Endothelial cell of umbilical vein (primary cell): ENCODE results near the gene NDUFAF8. TPM values are rescaled to one million over a fixed set of nuclear protein-coding genes. Genes with fewer than 3 reads are reported as not detected.

ENCODE experiments used
- BruUV-seq: library from RNA; stranded (reverse); fragments of 400-500 nt; replicated peaks from 2 replicates; lab custom pipeline; 2021; lab: Mats Ljungman, UMichigan
- CTCF ChIA-PET: fragments of 300-600, 350-600 bp; sonication (Branson Sonifier 250); formaldehyde crosslinking; loops from one replicate; lab custom pipeline; 2021; ENCODE audit warnings: antibody characterized with exemption, inconsistent platforms; lab: Charles Lee
- POLR2A ChIA-PET: fragments of 300-600, 350-600 bp; sonication (Branson Sonifier 250); formaldehyde crosslinking; loops from one replicate; lab custom pipeline; 2021; ENCODE audit warnings: antibody characterized with exemption, inconsistent platforms; lab: Charles Lee
- DNase-seq: peaks from one replicate; pipeline ENCODE4 v3.0.0-alpha.2; 2011; ENCODE audit warnings: low read depth, low spot score
- FAIRE-seq: peaks from 2 replicates; lab custom pipeline; 2011; peaks lifted over from hg19 to GRCh38; lab: Jason Lieb, UNC
- H2AFZ ChIP-seq: 2 replicates; pipeline ENCODE4 v1.6.0; 2012; ENCODE audit warnings: low read depth, low read length, control low read depth, inconsistent platforms
- H3K27ac ChIP-seq: 2 replicates; pipeline ENCODE4 v1.5.1; 2011; ENCODE audit warnings: low read depth, mild to moderate bottlenecking, control low read depth, low read length, moderate library complexity; ENCODE audit not compliant: insufficient read depth
- H3K27me3 ChIP-seq, 2 experiments: 2 replicates each; pipeline versions ENCODE4 v1.6.0 to v1.6.1; 2011; ENCODE audit warnings: low read length in 2 of 2, mixed read lengths in 1 of 2; ENCODE audit not compliant: control insufficient read depth in 2 of 2, insufficient read depth in 2 of 2
- H3K36me3 ChIP-seq, 2 experiments: 2 replicates in 1 of 2; 3 replicates in 1 of 2; pipeline ENCODE4 v1.5.1; 2011; ENCODE audit warnings: low read length in 2 of 2, mild to moderate bottlenecking in 1 of 2, moderate library complexity in 1 of 2; ENCODE audit not compliant: control insufficient read depth in 2 of 2, insufficient read depth in 2 of 2; ENCODE audit errors: extremely low read depth in 1 of 2
- H3K4me1 ChIP-seq: 3 replicates; pipeline ENCODE4 v1.5.1; 2011; ENCODE audit warnings: mild to moderate bottlenecking, low read length; ENCODE audit not compliant: control insufficient read depth, insufficient read depth; ENCODE audit errors: extremely low read depth
- H3K4me2 ChIP-seq: 2 replicates; pipeline ENCODE4 v1.6.1; 2011; ENCODE audit warnings: low read length, control low read depth, mixed read lengths; ENCODE audit not compliant: insufficient read depth
- H3K4me3 ChIP-seq, 3 experiments: fragments of 200-600 bp in 1 of 3; sonication (generic), shearing (Covaris generic) in 1 of 3; replicated peaks in 1 of 3; 2 replicates each; pipeline ENCODE4 v1.5.1; 2011 to 2016; ENCODE audit warnings: control low read depth in 3 of 3, low read length in 3 of 3, mild to moderate bottlenecking in 2 of 3, inconsistent platforms in 1 of 3, low read depth in 1 of 3, moderate library complexity in 1 of 3; ENCODE audit not compliant: insufficient read depth in 1 of 3
- H3K79me2 ChIP-seq: 2 replicates; pipeline ENCODE4 v1.6.0; 2012; ENCODE audit warnings: low read length, inconsistent platforms; ENCODE audit not compliant: control insufficient read depth, insufficient read depth
- H3K9ac ChIP-seq: replicated peaks from 2 replicates; pipeline ENCODE3; 2011; ENCODE audit warnings: low read length, control low read depth; ENCODE audit not compliant: insufficient read depth; ENCODE audit errors: extremely low read depth
- H3K9me1 ChIP-seq: replicated peaks from 3 replicates; pipeline ENCODE4 v1.6.0; 2011; ENCODE audit warnings: mild to moderate bottlenecking, low read length; ENCODE audit not compliant: control insufficient read depth, insufficient read depth; ENCODE audit errors: extremely low read depth
- H3K9me3 ChIP-seq: replicated peaks from 2 replicates; pipeline ENCODE4 v1.5.1; 2012; ENCODE audit warnings: low read length, inconsistent platforms; ENCODE audit not compliant: control insufficient read depth, insufficient read depth
- H4K20me1 ChIP-seq: replicated peaks from 2 replicates; pipeline ENCODE3; 2011; ENCODE audit warnings: mild to moderate bottlenecking, low read length; ENCODE audit not compliant: control insufficient read depth, insufficient read depth; ENCODE audit errors: extremely low read depth
- EZH2 ChIP-seq: IDR thresholded peaks from 2 replicates; pipeline ENCODE4 v1.6.1; 2012; ENCODE audit warnings: borderline replicate concordance, low read depth, mild to moderate bottlenecking, moderate library complexity, low read length, inconsistent platforms; ENCODE audit not compliant: severe bottlenecking
- FOS ChIP-seq: IDR thresholded peaks from 2 replicates; pipeline ENCODE4 v1.6.1; 2011; ENCODE audit warnings: mild to moderate bottlenecking, low read length, moderate library complexity, borderline replicate concordance; ENCODE audit not compliant: insufficient read depth
- GATA2 ChIP-seq: IDR thresholded peaks from 2 replicates; pipeline ENCODE4 v1.7.0; 2011; ENCODE audit warnings: low read depth, mild to moderate bottlenecking, moderate library complexity, mixed read lengths, low read length; ENCODE audit not compliant: insufficient read length, insufficient read depth
- JUN ChIP-seq: IDR thresholded peaks from 2 replicates; pipeline ENCODE4 v1.6.1; 2011; ENCODE audit warnings: borderline replicate concordance, low read depth; ENCODE audit not compliant: insufficient read length, insufficient read depth
- MAX ChIP-seq: IDR thresholded peaks from 2 replicates; pipeline ENCODE4 v1.6.1; 2011; ENCODE audit not compliant: insufficient read depth, insufficient read length
- MYC ChIP-seq: IDR thresholded peaks from one replicate; pipeline ENCODE4 v1.6.1; 2011; ENCODE audit warnings: mild to moderate bottlenecking, low read depth, low read length
- POLR2A ChIP-seq: IDR thresholded peaks from 2 replicates; pipeline ENCODE4 v1.6.1; 2012; ENCODE audit warnings: low read depth, mild to moderate bottlenecking, control low read depth, low read length
- POLR2AphosphoS5 ChIP-seq: IDR thresholded peaks from 2 replicates; pipeline ENCODE4 v1.6.1; 2012; ENCODE audit warnings: low read depth, mild to moderate bottlenecking, control low read depth, low read length, moderate library complexity; ENCODE audit not compliant: insufficient read depth
- dilution Hi-C: fragments of 300-500 bp; cut with MboI; formaldehyde crosslinking; loops from one replicate; pipeline ENCODE4 v1.15.0; 2019; ENCODE audit warnings: low sequenced_read_pairs; ENCODE audit not compliant: extremely low pct_ligation_motif_present
- intact Hi-C: fragments of 100-400 bp; cut with micrococcal nuclease; formaldehyde crosslinking; loops from one replicate; pipeline ENCODE4 v1.10.0; 2022
- polyA plus RNA-seq, 4 experiments: library from polyadenylated mRNA; depleted of rRNA in 3 of 4; stranded (reverse) in 3 of 4; unstranded in 1 of 4; fragments of >200 nt; gene quantifications; 2 replicates each; pipeline versions ENCODE4 v1.2.1 to v1.2.3, GENCODE V29; 2011 to 2012; ENCODE audit warnings: missing spikeins in 1 of 4
- total RNA-seq: library from RNA; stranded (reverse); gene quantifications from 2 replicates; pipeline ENCODE4 v1.2.3, GENCODE V29; 2021
- TF ChIP-seq, protein P1 (sequence below), 2 donors: IDR thresholded peaks; 1 replicate in 1 of 2; 2 replicates in 1 of 2; pipeline ENCODE4 v1.5.1; 2011; ENCODE audit warnings: low read length in 2 of 2, mild to moderate bottlenecking in 2 of 2, moderate library complexity in 2 of 2, control low read depth in 1 of 2, inconsistent platforms in 1 of 2, low read depth in 1 of 2; ENCODE audit not compliant: insufficient read depth in 1 of 2; ENCODE audit errors: extremely low read depth in 1 of 2

The NDUFAF8 gene
- total and polyA plus RNA-seq, 2 donors (not counting 3 experiments of a cell fraction or from before 2014, with no cell fraction given), result 61.5 to 83.9 TPM

DNA sequence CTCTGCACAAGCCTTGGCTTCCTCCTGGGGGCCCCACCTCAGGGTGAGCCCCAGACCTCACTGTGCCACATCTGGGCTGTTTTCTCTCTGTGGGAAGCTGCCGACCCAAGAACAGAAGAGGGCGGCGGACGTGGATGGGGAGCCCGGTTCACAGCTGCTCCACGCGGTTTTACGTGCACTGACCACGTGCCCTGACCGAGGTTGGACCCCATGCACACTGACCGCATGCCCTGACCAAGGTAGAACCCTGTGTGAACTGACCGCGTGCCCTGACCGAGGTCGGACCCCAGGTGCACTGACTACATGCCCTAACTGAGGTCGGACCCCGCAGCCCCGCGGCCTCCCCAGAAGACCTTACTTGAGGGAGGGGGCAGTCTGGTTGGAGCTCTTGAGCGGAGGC is 36.0 kb upstream of the NDUFAF8 start:
- no peaks in the 10 kb centered on the region for H3K4me1 ChIP-seq
- H3K9ac ChIP-seq, result no peak overlapping the region
- no peaks in the 10 kb centered on the region for H4K20me1 ChIP-seq
- no peak for FAIRE-seq
- intact Hi-C loops (no loop called here), dilution Hi-C loops (no loop called here)
- H3K9me3 ChIP-seq, result no peaks in the 10 kb centered on the region
- H2AFZ ChIP-seq, result no peak overlapping the region
- H3K4me3 ChIP-seq, result no peak overlapping the region
- peaks cover 0 to 4% of the 10 kb centered on the region in 2 experiments for H3K36me3 ChIP-seq
- H3K27ac ChIP-seq, result no peak overlapping the region
- POLR2A ChIA-PET, result no interaction called here
- H3K27me3 ChIP-seq, result no peaks in the 10 kb centered on the region
- no peaks in the 10 kb centered on the region for H3K79me2 ChIP-seq
- DNase-seq, result no peak
- no TSS peak for BruUV-seq
- no peaks in the 10 kb centered on the region for H3K9me1 ChIP-seq
- no peak overlapping the region for H3K4me2 ChIP-seq
- CTCF ChIA-PET, result interaction anchor here (2.4 to 4.4 kb wide), 2 partner anchors 60 to 61 kb away, joined by 12 to 91 read pairs; no protein-coding TSS in a partner anchor
- TF ChIP-seq POLR2AphosphoS5 (no peak), JUN (no peak), FOS (no peak), MYC (no peak), POLR2A (no peak), MAX (no peak), GATA2 (no peak), EZH2 (no peak)
- TF ChIP-seq, protein P1, sequence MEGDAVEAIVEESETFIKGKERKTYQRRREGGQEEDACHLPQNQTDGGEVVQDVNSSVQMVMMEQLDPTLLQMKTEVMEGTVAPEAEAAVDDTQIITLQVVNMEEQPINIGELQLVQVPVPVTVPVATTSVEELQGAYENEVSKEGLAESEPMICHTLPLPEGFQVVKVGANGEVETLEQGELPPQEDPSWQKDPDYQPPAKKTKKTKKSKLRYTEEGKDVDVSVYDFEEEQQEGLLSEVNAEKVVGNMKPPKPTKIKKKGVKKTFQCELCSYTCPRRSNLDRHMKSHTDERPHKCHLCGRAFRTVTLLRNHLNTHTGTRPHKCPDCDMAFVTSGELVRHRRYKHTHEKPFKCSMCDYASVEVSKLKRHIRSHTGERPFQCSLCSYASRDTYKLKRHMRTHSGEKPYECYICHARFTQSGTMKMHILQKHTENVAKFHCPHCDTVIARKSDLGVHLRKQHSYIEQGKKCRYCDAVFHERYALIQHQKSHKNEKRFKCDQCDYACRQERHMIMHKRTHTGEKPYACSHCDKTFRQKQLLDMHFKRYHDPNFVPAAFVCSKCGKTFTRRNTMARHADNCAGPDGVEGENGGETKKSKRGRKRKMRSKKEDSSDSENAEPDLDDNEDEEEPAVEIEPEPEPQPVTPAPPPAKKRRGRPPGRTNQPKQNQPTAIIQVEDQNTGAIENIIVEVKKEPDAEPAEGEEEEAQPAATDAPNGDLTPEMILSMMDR (IDR thresholded peaks at IDR 0.05; ENCODE audit: extremely low read depth in 1 of 2, insufficient read depth in 1 of 2, low read depth in 1 of 2, low read length in 2 of 2), result no peak
